Hippocampal formation (tissue), 2 donors: Measurements from ENCODE around the gene TOP1.

Experiments
- DNase-seq, 2 donors: peaks; one replicate each; lab custom pipeline; 2025; lab: John Stamatoyannopoulos, UW

Gene TOP1

DNA sequence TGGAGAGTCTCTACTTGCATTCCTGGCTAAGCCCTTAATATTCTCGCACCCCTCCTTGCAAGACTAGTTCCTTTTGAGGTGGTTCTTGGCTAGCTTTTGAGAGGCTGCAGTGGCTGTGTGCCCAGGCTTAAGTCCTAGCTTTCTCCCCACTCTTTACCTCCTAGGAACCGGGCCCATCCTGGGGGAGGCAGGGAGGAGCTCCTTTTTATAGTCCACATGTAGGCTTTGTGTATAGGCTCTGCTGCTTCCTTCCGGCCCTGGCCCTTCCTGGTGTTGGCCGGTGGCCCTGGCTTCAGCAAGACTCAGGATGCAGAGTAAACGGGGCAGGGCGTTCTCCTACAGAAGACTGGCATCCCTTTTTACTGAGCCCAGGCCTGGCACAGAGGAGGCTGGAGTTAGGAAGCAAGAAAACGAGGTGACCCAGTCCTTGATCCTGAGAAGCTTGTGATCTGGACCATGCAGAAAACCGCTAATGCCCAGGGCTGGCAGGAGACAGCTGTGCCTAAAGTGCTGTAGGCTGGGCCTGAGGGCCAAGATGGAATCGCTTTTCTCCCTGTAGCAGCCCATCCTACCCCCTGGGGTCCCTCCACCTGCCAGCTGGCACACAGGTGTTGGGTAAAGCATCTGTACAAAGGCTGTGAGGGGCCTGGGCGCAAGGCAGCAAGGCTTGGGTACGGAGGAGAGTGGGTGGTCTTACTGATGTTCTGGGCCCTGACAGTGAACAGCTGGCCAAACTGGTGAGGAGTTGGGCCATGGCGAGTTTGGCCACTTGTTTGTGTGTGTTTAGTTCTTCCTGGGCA is 117.4 kb downstream of the TOP1 start:
- DNase-seq = peak; percentile 23 to 39

DNA sequence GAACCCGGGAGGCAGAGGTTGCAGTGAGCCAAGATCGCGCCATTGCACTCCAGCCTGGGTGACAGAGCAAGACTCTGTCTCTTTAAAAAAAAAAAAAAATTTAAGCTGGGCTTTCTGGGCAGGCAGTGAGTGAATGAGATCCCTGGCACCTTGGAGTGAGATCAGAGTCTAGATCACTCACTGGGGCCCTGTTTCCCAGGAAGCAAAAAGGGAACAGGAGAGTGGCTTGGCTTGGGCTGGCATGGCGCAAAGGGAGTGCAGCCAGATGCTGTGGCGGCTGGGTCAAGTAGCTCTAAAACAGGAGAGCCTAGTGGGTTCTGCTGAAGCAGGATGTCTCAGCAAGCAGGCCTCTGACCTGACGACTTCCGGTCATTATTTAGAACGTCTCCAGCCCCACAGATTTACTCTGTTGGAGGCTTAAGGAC is 119.2 kb downstream of the TOP1 start:
- peak; percentile 20 to 27 for DNase-seq

DNA sequence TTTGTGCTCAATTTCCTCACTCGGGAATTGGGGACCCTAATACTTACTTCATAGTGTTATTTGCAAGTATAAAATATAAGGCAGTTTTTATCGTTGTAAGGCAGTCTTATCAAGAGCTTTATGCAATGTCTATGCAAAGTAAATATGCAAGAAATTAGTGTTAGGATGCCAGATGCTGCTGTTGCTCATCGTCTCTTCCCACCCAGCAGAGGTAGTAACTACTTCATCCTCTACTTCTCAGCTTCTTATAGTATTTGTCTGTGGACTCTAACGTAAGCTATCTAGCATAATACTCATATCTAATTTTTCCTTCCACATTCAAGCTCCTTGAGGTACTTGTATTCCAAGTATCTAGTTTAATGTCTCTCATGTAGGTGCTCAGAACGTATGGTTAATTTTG is 120.3 kb downstream of the TOP1 start:
- no peak for DNase-seq

DNA sequence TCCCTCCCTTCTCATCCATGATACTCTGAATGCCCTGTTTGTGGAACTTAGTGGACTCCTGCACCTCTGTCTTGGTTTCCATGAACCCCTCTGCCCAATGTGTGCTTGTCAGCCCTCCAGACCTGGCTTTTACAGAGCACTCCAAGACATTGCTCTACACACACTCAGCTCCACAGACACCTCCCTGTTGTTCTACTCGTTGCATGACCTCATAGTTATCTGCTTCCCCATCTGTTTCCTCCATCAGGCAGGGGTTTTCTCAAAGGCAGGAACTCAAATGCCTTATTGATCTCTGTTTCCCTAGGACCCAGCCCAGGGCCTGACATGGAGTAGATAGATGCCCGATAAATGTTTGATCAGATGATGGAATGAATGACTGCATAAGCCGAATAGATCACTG is 122.0 kb downstream of the TOP1 start:
- DNase-seq = no peak

DNA sequence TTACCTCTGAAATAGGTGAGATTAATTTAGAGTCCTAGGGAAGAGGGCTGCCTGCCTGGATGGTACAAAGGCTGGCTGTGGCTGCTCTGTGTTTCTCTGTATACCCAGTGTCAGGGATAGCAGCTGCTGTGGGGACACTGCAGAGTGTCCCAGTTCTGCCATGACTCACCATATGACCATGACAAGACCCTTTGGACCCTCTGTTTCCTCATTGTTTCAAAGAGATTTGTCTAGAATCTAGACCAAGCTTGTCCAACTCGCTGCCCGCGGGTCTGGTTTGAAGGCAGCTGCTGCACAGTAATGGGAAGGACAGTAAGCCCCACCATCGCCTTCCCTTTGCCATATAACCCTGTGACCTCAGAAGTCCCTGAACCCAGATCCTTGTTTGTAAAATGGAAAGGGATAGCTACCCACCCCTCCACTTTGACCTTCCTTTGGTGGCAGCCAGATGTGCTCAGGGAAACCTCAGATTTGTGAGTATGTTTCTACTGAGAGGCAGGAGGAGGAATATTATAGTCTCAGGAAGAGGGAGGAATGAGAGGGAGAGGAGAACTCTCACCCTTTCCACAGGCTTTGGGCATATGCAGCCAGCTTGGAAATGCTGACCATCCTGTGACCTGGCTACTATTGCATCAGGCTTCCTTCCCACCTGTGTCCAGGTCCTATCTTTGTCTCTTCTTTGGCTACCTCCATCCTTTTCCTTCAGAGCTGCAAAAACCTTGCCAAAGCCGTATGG is 122.7 kb downstream of the TOP1 start:
- no peak for DNase-seq

DNA sequence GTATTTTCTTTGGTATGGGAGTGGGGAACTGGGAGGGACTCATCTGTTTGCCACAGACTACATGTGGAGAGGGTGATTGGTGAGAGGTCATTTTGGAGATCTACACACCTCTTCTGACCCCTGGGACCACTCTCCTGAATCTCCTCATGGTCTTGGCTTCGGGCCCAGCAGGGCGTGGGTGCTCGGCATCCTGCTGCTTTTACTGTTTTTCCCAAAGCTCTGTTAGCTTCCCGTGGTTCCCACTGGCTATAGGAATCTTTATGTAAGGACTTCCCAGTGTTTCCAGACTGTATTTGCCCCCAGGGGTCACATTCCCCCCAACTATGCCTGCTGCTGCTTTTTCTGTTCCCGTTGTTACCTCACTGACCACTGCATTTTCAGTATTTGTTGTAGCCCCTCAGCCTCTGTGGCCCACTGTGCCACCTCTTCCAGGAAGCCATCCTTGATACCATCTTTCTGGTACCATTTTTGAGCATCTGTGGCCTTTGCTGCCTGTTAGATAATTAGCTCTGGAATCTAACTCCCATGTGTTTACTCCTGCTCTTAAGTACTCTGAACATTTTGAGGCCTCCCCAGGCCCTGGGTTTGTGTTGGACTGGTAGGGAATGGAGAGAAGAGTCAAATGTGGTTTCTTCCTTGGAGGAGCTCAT is 123.6 kb downstream of the TOP1 start:
- no peak for DNase-seq

DNA sequence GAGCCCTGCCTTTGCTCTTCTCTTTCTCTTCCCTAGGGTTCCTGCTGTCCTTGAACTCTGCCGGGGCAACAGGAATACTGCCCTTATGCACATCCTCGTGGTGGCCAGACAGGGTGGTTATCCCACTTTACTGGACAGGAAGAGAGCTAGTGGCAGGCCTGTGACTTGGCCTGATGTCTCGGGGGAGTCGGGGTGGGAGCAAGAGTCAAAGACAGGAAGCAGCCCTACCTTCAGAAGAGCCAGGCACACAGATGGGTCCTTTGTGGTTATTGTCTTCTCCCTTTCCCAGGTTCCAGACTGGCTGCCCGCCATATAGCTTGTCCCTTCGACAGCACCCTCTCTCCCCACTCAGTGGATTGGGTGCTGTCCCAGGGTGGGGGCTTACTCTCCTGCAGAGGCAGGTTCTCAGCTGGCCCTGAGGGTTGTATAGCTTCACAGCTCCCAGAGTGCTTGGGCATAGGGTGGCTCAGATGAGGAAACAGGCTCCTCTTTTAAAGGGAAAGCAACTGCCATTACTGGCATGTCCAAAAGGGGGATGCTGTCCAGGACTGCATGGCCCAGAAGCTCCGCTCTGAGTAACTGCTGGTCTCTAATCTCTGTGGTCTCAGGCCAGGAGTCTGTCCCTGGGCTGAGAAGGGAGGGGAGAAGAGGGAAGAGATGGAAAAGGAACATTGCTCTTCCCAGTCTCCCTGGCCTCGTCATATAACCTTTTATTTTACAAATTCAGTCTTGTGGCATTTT is 126.0 kb downstream of the TOP1 start:
- DNase-seq = no peak

DNA sequence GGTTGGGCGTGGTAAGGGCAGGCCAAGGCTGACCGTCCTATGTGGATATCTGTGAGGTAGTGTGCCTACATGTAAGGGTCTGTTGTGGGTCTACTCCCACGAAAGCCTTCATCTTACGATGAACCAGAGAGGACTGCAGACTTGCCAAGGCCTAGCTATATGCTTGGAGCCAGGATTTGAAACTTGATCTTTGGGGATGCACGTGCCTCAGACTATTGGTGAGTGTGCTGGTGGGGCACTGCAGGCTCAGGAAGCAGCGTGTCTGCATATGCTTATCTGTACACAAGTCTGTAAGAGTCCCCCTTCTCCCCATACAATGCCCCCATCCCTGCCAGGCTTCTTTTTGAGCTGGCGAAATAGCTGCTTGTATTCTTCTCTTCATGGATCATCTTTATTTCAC is 126.6 kb downstream of the TOP1 start:
- DNase-seq = no peak

DNA sequence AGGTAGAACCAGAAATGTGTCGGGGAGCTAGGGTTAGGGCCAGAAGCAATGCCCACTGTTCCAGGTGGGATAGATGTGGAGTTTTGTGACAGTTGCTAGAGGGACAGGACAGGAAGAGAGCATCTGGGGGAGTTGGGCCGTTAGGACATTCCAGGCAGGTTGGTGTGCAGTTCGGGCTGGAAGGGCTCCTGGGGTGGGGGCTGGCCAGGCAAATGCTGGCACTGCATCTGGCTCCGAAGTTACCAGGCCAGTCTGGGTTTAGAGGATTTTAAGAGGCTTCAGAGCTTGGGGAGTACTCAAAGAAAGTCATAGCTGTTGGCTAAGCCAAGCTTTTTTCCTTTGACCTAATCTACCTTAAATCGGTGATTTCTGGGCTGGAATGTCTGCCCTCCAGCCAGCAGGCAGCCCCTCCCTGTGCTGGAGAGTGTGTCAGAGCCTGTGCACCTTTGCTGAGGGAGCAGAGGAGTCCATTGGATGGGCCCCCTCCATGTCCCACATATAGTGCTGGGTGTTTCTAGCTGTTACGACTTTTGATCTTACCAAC is 129.5 kb downstream of the TOP1 start:
- DNase-seq = no peak

DNA sequence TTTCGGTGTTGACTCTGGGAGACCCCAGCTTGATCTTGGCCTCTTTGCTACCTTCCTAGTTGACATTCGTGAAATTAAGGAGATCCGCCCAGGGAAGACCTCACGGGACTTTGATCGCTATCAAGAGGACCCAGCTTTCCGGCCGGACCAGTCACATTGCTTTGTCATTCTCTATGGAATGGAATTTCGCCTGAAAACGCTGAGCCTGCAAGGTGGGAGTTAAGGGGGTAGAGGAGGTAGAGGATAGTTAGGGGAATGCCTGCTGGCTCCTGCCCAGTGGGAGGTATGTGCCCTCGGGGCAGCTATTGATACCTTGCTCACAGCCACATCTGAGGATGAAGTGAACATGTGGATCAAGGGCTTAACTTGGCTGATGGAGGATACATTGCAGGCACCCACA is 130.9 kb downstream of the TOP1 start:
- no peak for DNase-seq

DNA sequence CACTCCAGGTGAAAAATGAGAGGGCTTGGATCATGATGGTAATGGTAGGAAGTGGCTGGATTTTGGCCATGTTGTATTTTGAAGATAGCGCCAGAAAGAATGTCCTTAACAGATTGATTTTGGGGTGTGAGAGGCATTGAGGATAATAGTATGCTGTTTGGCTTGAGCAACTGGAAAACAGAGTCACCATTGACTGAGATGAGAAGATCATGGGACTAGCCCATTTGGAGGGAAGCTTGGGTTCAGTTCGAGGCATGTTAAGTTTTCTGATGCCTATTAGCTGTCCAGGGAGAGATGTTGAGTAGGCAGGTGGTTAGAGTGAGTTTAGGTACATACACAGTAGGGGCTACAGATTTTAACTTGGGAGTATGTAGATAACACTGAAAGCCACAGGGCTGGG is 132.1 kb downstream of the TOP1 start:
- DNase-seq = no peak

DNA sequence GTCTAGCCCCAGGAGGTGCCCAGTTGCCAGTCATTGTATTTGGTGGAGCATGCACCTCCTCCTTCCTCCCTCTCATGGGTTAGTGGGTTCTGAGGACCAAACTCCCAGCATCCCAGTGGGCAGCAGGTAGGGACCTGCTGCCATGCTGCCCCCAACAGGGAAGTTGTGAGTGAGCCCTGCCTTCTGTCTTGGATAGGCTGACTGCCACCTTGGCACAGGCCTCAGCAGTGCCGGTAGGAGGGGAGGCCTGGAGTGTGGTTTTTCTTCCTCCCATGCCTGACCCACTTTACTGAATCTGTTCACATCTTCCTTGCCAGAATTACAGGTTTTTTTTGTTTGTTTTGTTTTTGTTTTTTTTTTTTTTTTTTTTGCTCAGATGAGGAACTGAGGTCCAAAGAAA is 133.3 kb downstream of the TOP1 start:
- peak in 1 of 2 donors; percentile 21 for DNase-seq

DNA sequence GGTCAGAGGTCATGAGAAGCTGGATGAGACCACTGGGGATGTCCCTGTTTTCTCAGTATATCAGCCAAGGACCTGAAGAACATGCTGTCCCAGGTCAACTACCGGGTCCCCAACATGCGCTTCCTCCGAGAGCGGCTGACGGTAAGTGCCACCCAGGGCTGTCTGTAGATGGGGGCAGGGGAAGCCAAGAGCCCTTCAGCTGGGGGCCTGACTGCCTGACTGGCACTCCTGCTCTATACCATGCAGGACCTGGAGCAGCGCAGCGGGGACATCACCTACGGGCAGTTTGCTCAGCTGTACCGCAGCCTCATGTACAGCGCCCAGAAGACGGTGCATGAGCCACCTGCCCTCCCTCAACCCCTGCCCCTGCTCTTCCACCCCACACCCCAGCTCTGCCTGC is 133.8 kb downstream of the TOP1 start:
- DNase-seq = no peak

DNA sequence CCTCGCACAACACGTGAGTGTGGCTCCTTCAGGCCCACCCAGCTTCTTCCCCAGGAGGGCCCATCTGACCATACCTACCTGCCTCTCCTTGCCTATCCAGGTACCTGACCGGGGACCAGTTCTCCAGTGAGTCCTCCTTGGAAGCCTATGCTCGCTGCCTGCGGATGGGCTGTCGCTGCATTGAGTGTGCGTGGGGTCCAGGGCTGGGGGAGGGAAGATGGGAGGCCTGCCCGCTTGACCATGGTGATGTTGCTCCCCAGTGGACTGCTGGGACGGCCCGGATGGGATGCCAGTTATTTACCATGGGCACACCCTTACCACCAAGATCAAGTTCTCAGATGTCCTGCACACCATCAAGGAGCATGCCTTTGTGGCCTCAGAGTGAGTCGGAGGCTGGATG is 135.2 kb downstream of the TOP1 start:
- no peak for DNase-seq

DNA sequence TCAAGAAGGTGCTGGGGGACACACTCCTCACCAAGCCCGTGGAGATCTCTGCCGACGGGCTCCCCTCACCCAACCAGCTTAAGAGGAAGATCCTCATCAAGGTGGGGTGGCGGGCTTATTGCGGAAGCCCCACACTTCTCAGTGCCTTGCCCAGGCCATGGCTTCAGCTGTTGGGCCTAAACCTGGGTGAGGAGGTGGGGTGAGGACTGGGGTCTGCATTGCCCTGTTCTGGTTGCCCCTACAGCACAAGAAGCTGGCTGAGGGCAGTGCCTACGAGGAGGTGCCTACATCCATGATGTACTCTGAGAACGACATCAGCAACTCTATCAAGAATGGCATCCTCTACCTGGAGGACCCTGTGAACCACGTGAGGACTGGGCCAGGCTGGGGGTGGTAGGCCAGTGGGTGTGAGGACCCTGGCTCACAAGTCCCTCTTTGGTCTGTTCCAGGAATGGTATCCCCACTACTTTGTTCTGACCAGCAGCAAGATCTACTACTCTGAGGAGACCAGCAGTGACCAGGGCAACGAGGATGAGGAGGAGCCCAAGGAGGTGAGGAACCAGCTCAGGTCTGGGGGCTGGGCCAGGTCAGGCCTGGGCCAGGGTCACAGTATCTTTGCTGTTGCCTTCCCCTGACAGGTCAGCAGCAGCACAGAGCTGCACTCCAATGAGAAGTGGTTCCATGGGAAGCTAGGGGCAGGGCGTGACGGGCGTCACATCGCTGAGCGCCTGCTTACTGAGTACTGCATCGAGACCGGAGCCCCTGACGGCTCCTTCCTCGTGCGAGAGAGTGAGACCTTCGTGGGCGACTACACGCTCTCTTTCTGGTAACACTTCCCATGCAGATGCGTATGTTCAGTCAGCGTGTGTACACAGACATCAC is 136.6 kb downstream of the TOP1 start:
- DNase-seq = no peak

DNA sequence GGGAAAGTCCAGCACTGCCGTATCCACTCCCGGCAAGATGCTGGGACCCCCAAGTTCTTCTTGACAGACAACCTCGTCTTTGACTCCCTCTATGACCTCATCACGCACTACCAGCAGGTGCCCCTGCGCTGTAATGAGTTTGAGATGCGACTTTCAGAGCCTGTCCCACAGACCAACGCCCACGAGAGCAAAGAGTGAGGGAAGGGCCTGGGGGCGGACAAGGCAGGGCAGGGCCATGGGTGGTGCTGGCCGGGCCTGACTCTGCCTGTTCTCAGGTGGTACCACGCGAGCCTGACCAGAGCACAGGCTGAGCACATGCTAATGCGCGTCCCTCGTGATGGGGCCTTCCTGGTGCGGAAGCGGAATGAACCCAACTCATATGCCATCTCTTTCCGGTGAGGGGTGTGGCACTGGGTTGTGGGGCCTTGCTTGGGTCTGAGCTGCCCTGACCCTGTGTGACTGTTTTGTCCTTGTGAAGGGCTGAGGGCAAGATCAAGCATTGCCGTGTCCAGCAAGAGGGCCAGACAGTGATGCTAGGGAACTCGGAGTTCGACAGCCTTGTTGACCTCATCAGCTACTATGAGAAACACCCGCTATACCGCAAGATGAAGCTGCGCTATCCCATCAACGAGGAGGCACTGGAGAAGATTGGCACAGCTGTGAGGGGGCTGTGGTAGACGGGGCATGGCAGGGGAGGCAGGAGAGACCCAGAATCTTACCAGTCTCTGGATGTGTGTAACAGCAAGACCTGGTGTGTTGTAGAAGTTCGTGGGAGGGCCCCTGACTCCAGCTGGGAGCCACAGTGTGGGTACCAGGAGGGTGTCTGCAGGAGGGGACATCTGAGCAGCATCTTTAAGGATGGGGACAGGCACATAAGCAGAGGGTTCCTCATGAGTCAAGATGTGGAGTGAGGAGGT is 137.8 kb downstream of the TOP1 start:
- no peak for DNase-seq

DNA sequence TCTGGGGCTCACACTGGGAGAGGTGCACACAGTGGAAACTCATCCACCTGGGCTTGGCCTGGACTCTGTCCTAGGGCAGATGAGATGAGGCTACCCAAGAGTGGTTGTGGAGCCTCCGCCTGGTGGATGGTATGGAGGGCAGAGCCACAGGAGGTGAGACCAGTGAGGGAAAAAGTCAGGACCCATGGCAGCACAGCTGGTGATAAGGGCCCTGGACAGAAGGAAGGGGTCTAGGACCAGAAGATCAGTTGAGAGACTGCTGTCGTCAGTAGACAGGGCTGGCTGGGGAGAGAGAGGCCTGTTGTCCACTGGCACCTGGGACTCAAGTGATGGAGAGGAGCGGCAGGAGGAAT is 138.5 kb downstream of the TOP1 start:
- DNase-seq = no peak

DNA sequence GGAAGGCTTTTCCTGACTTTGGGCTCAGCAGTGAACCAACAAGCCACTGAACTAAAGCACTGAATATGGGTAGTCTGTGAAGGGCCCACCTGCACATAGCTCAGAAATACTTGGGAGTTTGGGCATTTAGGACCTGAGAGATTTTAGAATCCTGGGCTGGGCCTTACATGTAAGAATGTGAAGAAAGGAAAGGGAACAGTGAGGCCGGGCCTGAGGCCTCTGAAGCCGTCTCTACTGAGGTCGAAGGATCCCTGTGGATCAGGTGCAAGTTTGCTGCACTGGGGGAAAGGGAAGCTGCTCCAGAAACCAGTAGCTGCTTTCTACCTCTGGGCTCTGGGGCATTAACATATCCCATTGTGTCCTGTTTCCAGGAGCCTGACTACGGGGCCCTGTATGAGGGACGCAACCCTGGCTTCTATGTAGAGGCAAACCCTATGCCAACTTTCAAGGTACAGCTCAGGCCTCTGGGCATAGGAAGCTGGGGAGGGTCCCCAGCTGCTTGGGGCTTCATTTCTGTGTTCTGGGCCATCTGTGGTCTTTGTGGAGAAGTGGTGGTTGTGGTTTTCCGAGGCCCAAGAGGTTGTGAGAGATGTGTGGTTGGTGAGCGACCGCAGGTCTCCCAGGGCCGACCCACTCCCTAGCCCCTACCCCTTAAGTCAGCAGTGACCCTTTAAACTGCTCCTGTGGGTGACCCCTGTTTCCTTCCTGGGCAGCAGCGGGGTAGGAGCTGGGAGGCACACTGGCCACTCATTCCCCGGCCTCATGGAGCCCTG is 139.0 kb downstream of the TOP1 start:
- DNase-seq = no peak
